GM21786 (cell line): ENCODE measurements around the gene GALC.
"Not testable (repeated sequence)": the region's sequence is repeated elsewhere in the genome, so short reads cannot be mapped to it uniquely, and the experiment has no call there.

ENCODE experiments used
- ATAC-seq: cut with Tn5 transposase; IDR thresholded peaks from one replicate; pipeline ENCODE4 v1.9.1; 2021; ENCODE audit not compliant: unreplicated experiment

Gene GALC

DNA sequence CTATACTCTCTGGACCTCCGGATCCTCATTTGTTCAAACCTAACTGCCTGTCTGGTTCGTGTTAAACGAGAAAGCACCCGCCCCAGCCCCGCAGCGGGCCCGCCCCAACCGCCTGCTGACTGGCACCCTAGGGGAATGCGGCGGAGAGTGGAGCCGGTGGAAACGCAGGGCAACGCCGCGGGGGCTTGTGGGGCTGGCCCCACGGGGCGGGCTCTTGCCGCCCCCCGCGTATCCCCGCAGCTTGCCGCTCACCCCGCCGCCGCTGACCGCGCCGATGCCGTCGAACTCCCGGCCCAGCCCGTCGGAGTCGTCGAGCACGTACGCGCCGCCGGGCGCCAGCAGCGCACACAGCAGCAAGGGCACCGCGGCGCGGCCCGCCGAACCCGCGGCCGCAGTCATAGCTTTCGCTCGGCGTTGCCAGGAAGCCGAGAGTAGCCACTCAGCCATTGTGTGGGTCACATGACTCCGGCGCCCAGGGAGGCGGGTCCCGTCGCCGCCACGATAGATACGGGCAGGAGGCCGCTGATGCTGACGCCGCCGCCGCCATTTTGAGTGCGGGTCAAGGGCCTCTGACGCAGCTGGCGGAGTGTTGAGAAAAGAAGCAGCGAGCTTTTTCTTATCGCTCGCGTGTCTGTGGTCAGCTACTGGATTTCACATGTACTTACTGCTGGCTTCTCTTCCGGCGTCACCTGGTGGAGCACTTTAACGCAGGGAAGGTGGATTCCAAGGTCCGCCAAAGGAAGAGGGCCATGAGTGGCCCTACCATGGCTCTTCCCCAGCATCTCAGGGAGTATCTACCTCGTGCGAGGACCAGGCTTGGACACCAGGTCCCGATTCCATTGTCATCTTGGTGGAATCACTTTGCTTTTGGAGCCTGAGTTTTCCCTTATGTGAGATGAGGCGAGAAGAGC lies at the start of gene GALC:
Gene GALC (minus strand): TSS at position 465 of the 911 bp plus-strand sequence. CDS start 18 bp downstream, at position 447.
- ATAC-seq: peak; percentile 85

GRCh38 chr14:88040146-88040545 lies 47.2 kb upstream of the GALC start:
- no peak for ATAC-seq

- ATAC-seq: no peak
Observed at GRCh38 chr14:88039197-88039596, 46.2 kb upstream of the GALC start.

- ATAC-seq: no peak
Observed at GRCh38 chr14:88037325-88037724, 44.3 kb upstream of the GALC start.

GRCh38 chr14:88036422-88036821 lies 43.4 kb upstream of the GALC start:
- no peak for ATAC-seq

GRCh38 chr14:88034076-88034475 lies 41.1 kb upstream of the GALC start:
- ATAC-seq: no peak

GRCh38 chr14:88032373-88032772 lies 39.4 kb upstream of the GALC start:
- no peak for ATAC-seq

- no peak for ATAC-seq
Observed at GRCh38 chr14:88030892-88031291, 37.9 kb upstream of the GALC start.

DNA sequence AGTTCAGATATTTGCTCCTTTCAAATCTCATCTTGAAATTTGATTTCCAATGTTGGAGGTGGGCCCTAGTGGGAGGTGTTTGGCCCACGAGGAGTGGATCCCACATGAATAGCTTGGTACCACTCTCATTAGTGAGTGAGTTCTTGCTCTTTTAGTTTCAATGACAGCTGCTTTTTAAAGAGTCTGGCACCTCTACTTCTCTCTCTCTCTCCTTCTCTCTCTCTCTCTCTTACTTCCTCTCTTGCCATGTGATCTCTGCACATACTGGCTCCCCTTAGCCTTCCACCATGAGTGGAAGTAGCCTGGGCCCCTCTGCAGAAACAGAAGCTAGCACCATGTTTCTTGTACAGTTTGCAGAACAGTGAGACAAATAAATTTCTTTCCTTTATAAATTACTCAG lies 37.1 kb upstream of the GALC start:
- no peak for ATAC-seq

DNA sequence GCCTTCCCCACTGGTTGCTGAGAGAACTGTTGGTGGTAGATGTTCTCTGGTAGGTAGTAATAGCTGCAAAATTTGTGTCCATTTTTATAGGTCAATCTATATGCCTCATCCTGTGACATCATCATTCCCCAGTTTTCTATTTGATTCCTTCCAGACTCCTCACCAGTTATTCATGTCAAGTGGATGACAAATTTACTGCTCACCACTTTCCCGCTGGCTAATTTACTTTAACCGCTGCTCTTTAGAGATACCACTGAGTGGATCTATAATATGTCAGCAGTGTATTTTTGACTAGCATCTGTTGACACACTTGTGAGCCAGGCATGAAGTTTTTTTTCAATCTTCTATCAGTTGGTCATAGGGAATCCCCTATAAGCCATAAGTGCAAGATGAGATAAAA lies 36.5 kb upstream of the GALC start:
- ATAC-seq: no peak

- no peak for ATAC-seq
Observed at GRCh38 chr14:88026890-88027289, 33.9 kb upstream of the GALC start.

DNA sequence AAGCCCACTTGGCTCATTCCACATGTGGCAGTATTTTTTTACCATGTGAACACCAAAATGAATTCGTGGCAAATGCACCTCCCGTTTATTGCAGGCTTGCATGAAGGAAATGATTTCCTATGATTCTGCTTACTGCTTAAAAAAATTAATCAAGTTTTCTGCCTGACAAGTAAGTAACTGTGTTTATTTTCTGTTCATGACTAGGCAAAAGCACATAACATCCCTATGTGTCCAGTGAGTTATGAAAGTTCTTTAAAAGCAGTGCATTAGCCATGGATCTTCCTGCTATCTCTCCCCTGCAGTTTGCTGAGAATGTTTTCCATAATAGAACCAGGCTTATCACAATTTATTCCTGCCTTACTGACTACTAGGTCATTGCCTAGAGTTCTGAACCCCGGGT lies 32.3 kb upstream of the GALC start:
- ATAC-seq: no peak

DNA sequence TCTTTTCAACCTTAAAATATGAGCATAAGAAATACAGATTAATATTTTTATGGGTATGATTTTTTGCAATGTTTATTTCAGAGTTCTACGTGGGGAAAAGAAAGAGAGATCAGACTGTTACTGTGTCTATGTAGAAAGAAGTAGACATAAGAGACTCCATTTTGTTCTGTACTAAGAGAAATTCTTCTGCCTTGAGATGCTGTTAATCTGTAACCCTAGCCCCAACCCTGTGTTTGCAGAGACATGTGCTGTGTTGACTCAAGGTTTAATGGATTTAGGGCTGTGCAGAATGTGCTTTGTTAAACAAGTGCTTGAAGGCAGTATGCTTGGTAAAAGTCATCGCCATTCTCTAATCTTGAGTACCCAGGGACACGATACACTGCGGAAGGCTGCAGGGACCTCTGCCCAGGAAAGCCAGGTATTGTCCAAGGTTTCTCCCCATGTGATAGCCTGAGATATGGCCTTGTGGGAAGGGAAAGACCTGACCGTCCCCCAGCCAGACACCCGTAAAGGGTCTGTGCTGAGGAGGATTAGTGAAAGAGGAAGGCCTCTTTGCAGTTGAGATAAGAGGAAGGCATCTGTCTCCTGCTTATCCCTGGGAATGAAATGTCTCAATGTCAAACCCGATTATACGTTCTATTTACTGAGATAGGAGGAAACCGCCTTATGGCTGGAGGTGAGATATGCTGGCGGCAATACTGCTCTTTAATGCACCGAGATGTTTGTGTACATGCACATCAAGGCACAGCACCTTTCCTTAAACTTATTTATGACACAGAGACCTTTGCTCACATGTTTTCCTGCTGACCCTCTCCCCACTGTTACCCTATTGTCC lies 31.5 kb upstream of the GALC start:
- ATAC-seq: not testable (repeated sequence)

DNA sequence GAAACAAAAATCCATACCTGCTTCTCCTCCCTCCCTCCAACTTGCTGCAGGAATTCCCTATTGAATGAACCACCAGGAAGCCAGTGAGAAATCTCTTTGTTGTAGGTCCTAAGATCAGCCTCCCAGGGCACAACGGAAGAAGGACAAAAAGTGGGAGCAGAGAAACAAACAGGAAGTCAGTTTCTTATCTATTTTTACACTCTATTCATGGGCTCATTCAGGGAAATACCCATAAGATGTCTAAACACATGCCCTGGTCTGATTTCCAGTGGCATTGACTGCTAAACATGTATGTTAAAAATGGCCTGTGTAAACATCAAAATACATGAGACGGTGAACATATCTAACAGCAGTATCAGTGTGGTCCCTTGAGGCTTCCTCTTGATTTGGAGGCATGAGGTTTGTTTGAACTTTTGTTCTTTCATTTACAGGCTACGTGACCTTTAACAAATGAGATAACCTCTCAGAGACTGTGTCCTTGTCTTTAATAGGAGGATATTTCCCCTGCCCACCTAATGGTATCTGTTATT lies 30.7 kb upstream of the GALC start:
- ATAC-seq: no peak

DNA sequence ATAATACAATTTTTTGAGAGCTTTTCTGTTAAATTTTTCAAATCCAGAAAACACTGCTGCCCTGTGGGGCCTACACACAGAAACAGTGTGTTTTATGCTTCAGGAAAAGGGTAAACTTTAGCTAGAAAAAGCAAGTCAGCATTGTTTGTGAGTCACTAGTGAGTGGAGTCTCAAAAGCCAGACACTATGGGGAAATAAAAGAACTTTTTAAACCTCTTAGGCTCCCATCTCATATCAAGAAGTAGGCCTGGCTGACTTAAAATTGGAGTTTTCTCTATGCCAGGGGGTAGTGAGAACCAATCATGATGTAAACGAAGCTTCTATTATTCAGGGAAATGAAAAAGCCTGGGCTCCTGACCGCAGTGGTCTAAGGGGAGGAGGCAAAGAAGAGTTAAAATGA lies 24.6 kb upstream of the GALC start:
- ATAC-seq: no peak

GRCh38 chr14:88016768-88017167 lies 23.8 kb upstream of the GALC start:
- no peak for ATAC-seq

DNA sequence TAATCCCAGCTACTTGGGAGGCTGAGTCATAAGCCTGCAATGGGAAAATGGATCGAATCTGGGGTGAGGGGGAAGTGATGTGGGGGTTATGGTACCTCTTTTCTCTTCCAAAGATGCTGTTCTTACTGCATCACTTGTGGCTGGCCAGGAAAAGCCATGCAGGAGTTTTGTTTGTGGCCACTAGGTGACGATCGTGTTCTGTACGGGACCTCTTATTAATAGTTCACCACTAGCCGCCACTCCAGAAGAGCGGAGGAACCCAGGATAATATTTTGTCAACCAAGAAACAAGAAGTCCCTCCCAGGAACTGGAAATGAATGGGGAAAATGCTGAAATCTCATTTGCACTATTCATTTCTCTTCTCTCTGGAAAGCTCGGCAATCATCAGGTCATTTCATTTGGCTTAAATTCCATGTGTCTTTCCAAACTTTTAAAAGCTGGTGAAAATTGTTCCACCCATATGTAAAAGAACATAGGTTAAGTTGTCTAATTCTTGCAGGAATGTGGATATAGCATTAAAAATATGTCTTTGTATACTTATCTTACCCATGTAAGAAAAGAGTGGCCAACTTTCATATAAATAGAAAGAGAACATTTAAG lies 20.9 kb upstream of the GALC start:
- ATAC-seq: peak; percentile 97

GRCh38 chr14:88012495-88012894 lies 19.5 kb upstream of the GALC start:
- ATAC-seq: no peak

DNA sequence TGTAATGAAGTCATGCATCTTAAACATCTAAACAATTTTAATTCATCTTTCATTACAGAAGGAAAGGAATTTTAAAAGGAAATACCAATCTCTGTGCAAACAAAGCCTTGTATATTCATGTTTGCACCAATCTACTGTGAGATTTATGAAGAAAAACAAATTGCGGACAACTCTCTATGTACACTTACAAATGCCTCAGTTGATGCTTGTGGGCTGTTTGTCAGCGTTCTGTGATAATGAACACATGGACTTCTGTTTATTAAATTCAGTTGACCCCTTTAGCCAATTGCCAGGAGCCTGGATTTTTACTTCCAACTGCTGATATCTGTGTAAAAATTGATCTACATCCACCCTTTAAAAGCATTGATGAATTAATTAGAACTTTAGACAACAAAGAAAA lies 17.3 kb upstream of the GALC start:
- no peak for ATAC-seq

GRCh38 chr14:88009486-88009885 lies 16.5 kb upstream of the GALC start:
- no peak for ATAC-seq

- ATAC-seq: no peak
Observed at GRCh38 chr14:88008039-88008742, 15.2 kb upstream of the GALC start.
